ENCODE measurements around the gene CUTC. TPM values are rescaled to one million over a fixed set of nuclear protein-coding genes. Genes with fewer than 3 reads are reported as not detected.

Gene CUTC
- polyA plus RNA-seq, 1 of the 3 experiments (the other 2 are of a cell fraction), result 19.4 TPM

GRCh38 chr10:99689461-99689860 lies 42.6 kb upstream of the CUTC start:
- POLR2A ChIA-PET, result no interaction called here
- H3F3A ChIP-seq (replicated peaks; ENCODE audit: insufficient read depth), result peaks cover 26% of the 10 kb centered on the region
- no peak overlapping the region for H2AFZ ChIP-seq (ENCODE audit: low read depth)
- peaks cover 45 to 66% of the 10 kb centered on the region in 2 experiments for H3K36me3 ChIP-seq (replicated peaks in 1 of 2; ENCODE audit: control insufficient read depth in 1 of 2, insufficient read depth in 2 of 2, low read length in 1 of 2)
- no peaks in the 10 kb centered on the region for H4K20me1 ChIP-seq (ENCODE audit: insufficient read depth)
- 95% methylated on average over 1 of the region's 1 CpG for WGBS (ENCODE audit: low lambda C conversion rate)
- CTCF ChIA-PET, result no interaction called here
- DNase-seq, result no peak
- H3K27ac ChIP-seq (ENCODE audit: low read depth in 2 of 2, low read length in 1 of 2), result no peak overlapping the region
- H3K9me2 ChIP-seq, result no peaks in the 10 kb centered on the region
- peaks cover 0 to 14% of the 10 kb centered on the region in 2 experiments; a peak in 1 of 4 replicates for H3K4me1 ChIP-seq (ENCODE audit: control insufficient read depth in 1 of 2, insufficient read depth in 2 of 2, low read depth in 1 of 2, low read length in 1 of 2)
- no peaks in the 10 kb centered on the region for H3K9me3 ChIP-seq
- H3K4me2 ChIP-seq, result no peak overlapping the region
- TF ChIP-seq JUND (IDR thresholded peaks at IDR 0.05) (no peak), ZBTB33 (IDR thresholded peaks at IDR 0.05; ENCODE audit: borderline replicate concordance, low read depth) (no peak), NFIC (IDR thresholded peaks at IDR 0.05; ENCODE audit: borderline replicate concordance) (no peak), USF2 (IDR thresholded peaks at IDR 0.05; ENCODE audit: borderline replicate concordance, low read depth, low read length) (no peak), TEAD4 (IDR thresholded peaks at IDR 0.05; ENCODE audit: borderline replicate concordance, insufficient read depth) (no peak), FOXM1 (IDR thresholded peaks at IDR 0.05; ENCODE audit: low read depth) (no peak), SMC3 (IDR thresholded peaks at IDR 0.05; ENCODE audit: low read depth, low read length) (no peak), MEF2A (IDR thresholded peaks at IDR 0.05; ENCODE audit: borderline replicate concordance, low read depth) (no peak)
- H3K9ac ChIP-seq, result no peak overlapping the region
- peaks cover 4% of the 10 kb centered on the region; the same call in 1 of the 2 replicates for H3K79me2 ChIP-seq (ENCODE audit: insufficient read depth)
- no peaks in the 10 kb centered on the region for H3K27me3 ChIP-seq (ENCODE audit: insufficient read depth)
- H3K4me3 ChIP-seq (ENCODE audit: low read depth in 2 of 2, low read length in 1 of 2), result no peak overlapping the region

GRCh38 chr10:99693933-99694583 lies 38.0 kb upstream of the CUTC start:
- DNase-seq, result no peak
- H3K36me3 ChIP-seq (replicated peaks in 1 of 2; ENCODE audit: control insufficient read depth in 1 of 2, insufficient read depth in 2 of 2, low read length in 1 of 2), result peaks cover 56 to 75% of the 10 kb centered on the region in 2 experiments
- no peaks in the 10 kb centered on the region for H4K20me1 ChIP-seq (ENCODE audit: insufficient read depth)
- ChIA-PET POLR2A (no interaction called here), CTCF (no interaction called here)
- peak overlapping the region; percentile 25; the same call in 1 of the 2 replicates for H3K9ac ChIP-seq
- H3K4me3 ChIP-seq (ENCODE audit: low read depth in 2 of 2, low read length in 1 of 2), result no peak overlapping the region
- WGBS (ENCODE audit: low lambda C conversion rate), result 75% methylated on average over 3 of the region's 3 CpGs
- H3K4me1 ChIP-seq (ENCODE audit: control insufficient read depth in 1 of 2, insufficient read depth in 2 of 2, low read depth in 1 of 2, low read length in 1 of 2), result peaks cover 0 to 13% of the 10 kb centered on the region in 2 experiments; a peak in 1 of 4 replicates
- peak overlapping the region in 1 of 2 experiments; percentile 79; a peak in 2 of 4 replicates for H3K27ac ChIP-seq (ENCODE audit: low read depth in 2 of 2, low read length in 1 of 2)
- H3K79me2 ChIP-seq (ENCODE audit: insufficient read depth), result peaks cover 4% of the 10 kb centered on the region; the same call in 1 of the 2 replicates
- H3K9me2 ChIP-seq, result no peaks in the 10 kb centered on the region
- H3K27me3 ChIP-seq (ENCODE audit: insufficient read depth), result no peaks in the 10 kb centered on the region
- peaks cover 22% of the 10 kb centered on the region for H3F3A ChIP-seq (replicated peaks; ENCODE audit: insufficient read depth)
- no peak overlapping the region for H3K4me2 ChIP-seq
- H2AFZ ChIP-seq (ENCODE audit: low read depth), result no peak overlapping the region
- H3K9me3 ChIP-seq, result no peaks in the 10 kb centered on the region
- TF ChIP-seq POLR2AphosphoS5 (IDR thresholded peaks at IDR 0.05; ENCODE audit: low read depth, low read length), result no peak
- peak; percentile 36; the same call in 1 of the 2 replicates for TF ChIP-seq TCF12 (IDR thresholded peaks at IDR 0.05)
- no peak for TF ChIP-seq USF2 (IDR thresholded peaks at IDR 0.05; ENCODE audit: borderline replicate concordance, low read depth, low read length)
- no peak for TF ChIP-seq PBX3 (IDR thresholded peaks at IDR 0.05)
- TF ChIP-seq FOSL2 (IDR thresholded peaks at IDR 0.05; ENCODE audit: borderline replicate concordance, low read depth), result peak; percentile 36; the same call in 1 of the 2 replicates
- peak; percentile 71; the same call in 1 of the 2 replicates for TF ChIP-seq YY1 (IDR thresholded peaks at IDR 0.05; ENCODE audit: low read depth)
- no peak for TF ChIP-seq REST (IDR thresholded peaks at IDR 0.05; ENCODE audit: low read depth, low read length)
- TF ChIP-seq FOXM1 (IDR thresholded peaks at IDR 0.05; ENCODE audit: low read depth), result no peak
- TF ChIP-seq NFIC (IDR thresholded peaks at IDR 0.05; ENCODE audit: borderline replicate concordance), result peak; percentile 24; the same call in 1 of the 2 replicates
- no peak for TF ChIP-seq RFX5 (IDR thresholded peaks at IDR 0.05; ENCODE audit: low read length)
- TF ChIP-seq TEAD4 (IDR thresholded peaks at IDR 0.05; ENCODE audit: borderline replicate concordance, insufficient read depth), result no peak; the same call in 1 of the 2 replicates
- TF ChIP-seq EZH2phosphoT487 (IDR thresholded peaks at IDR 0.05; ENCODE audit: borderline replicate concordance, low read depth), result no peak

Measured in SK-N-SH (cell line).